ENCODE results near the gene LGALS8. TPM values are rescaled to one million over a fixed set of nuclear protein-coding genes. Genes with fewer than 3 reads are reported as not detected.

LGALS8 gene
- total RNA-seq, 1 donor from 2014 or later, result 23.3 TPM

DNA sequence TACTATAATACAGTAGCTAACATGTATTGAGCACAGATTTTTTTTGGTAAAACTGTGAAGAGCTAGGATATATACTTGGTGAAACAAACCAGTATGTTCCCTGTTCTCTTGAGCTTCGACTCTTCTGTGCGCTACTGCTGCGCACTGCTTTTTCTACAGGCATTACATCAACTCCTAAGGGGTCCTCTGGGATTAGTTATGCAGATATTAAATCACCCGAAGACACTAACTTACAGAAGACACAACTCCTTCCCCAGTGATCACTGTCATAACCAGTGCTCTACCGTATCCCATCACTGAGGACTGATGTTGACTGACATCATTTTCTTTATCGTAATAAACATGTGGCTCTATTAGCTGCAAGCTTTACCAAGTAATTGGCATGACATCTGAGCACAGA lies 24.7 kb downstream of the LGALS8 start:
- Mint-ChIP-seq H3K36me3 (ENCODE audit: low read depth) (peaks cover 7% of the 10 kb centered on the region), H3K9me3 (no peaks in the 10 kb centered on the region), H3K27ac (ENCODE audit: unreplicated experiment) (no peak overlapping the region), H3K4me3 (no peak overlapping the region), H3K27me3 (ENCODE audit: low read depth) (no peaks in the 10 kb centered on the region), H3K4me1 (no peaks in the 10 kb centered on the region)
- no peak for TF ChIP-seq CTCF (conservative IDR thresholded peaks at IDR 0.05)
- no peak for DNase-seq (ENCODE audit: low read depth, low spot score)

GRCh38 chr1:236550961-236551851 lies 27.4 kb downstream of the LGALS8 start:
- TF ChIP-seq CTCF (conservative IDR thresholded peaks at IDR 0.05), result no peak
- Mint-ChIP-seq H3K4me3 (no peak overlapping the region), H3K27me3 (ENCODE audit: low read depth) (no peaks in the 10 kb centered on the region), H3K9me3 (no peaks in the 10 kb centered on the region), H3K4me1 (no peaks in the 10 kb centered on the region), H3K36me3 (ENCODE audit: low read depth) (peaks cover 5% of the 10 kb centered on the region), H3K27ac (ENCODE audit: unreplicated experiment) (no peak overlapping the region)
- no peak for DNase-seq (ENCODE audit: low read depth, low spot score)

DNA sequence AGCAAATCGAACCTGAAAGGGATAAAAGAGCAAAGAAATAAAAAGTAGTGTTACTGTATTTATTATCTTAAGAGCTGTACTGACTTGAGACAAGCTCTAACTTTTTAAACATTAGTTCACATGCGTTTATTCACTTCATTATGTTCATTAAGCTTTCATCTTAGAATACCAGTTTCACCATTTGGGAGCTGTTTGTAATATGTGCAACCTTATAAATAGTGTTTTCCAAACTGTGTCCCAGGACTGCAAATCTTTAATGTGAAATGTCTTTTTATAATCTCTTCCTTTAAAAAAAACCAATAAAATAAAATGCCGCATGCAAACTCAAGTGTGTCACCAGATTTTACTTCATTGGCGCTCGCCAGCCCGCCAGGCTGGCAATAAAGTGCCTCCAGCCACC lies 28.3 kb downstream of the LGALS8 start:
- no peaks in the 10 kb centered on the region for H3K27me3 Mint-ChIP-seq (ENCODE audit: low read depth)

DNA sequence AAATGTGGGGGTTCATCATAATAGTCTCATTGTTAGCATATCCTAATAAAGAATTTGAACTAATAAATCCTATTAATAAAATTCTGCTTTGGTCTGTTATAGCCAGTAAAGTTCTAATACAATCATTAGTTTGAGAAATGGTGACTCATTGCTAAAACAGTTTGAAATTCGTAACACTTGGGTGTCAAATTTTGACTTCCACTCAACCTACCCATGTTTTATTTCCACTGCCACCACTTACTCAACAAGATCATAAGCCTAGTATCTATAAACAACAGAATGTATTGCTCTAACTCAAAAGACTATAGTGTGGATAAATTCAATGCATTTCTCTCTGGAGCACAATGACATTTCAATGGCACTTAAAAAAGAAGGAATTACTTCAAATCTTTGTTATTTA lies 29.1 kb downstream of the LGALS8 start:
- Mint-ChIP-seq H3K4me3 (no peak overlapping the region), H3K27me3 (ENCODE audit: low read depth) (no peaks in the 10 kb centered on the region), H3K36me3 (ENCODE audit: low read depth) (peaks cover 6% of the 10 kb centered on the region)

More for the DNA sequence above, 28.3 kb downstream of the LGALS8 start:
- no peak for TF ChIP-seq CTCF (conservative IDR thresholded peaks at IDR 0.05)
- H3K4me3 Mint-ChIP-seq, result no peak overlapping the region
- no peaks in the 10 kb centered on the region for H3K9me3 Mint-ChIP-seq
- no peak for DNase-seq (ENCODE audit: low read depth, low spot score)
- H3K4me1 Mint-ChIP-seq, result no peaks in the 10 kb centered on the region
- H3K36me3 Mint-ChIP-seq (ENCODE audit: low read depth), result peaks cover 6% of the 10 kb centered on the region
- H3K27ac Mint-ChIP-seq (ENCODE audit: unreplicated experiment), result no peak overlapping the region

GRCh38 chr1:236553370-236553769 lies 29.6 kb downstream of the LGALS8 start:
- Mint-ChIP-seq H3K9me3 (no peaks in the 10 kb centered on the region), H3K36me3 (ENCODE audit: low read depth) (peaks cover 9% of the 10 kb centered on the region), H3K4me3 (no peak overlapping the region)

More for the DNA sequence above, 29.1 kb downstream of the LGALS8 start:
- Mint-ChIP-seq H3K27ac (ENCODE audit: unreplicated experiment) (no peak overlapping the region), H3K4me1 (no peaks in the 10 kb centered on the region), H3K9me3 (no peaks in the 10 kb centered on the region)
- no peak for DNase-seq (ENCODE audit: low read depth, low spot score)
- TF ChIP-seq CTCF (conservative IDR thresholded peaks at IDR 0.05), result no peak

More at GRCh38 chr1:236553370-236553769, 29.6 kb downstream of the LGALS8 start:
- Mint-ChIP-seq H3K27ac (ENCODE audit: unreplicated experiment) (no peak overlapping the region), H3K27me3 (ENCODE audit: low read depth) (no peaks in the 10 kb centered on the region), H3K4me1 (no peaks in the 10 kb centered on the region)
- no peak for DNase-seq (ENCODE audit: low read depth, low spot score)
- no peak for TF ChIP-seq CTCF (conservative IDR thresholded peaks at IDR 0.05)

Data from neural crest cell (in vitro differentiated cells).